WTC11 (cell line): Measurements from ENCODE around the gene TRIP10. TPM values are rescaled to one million over a fixed set of nuclear protein-coding genes. Genes with fewer than 3 reads are reported as not detected.
"Not testable (repeated sequence)": the region's sequence is repeated elsewhere in the genome, so short reads cannot be mapped to it uniquely, and the experiment has no call there.

Experiments used
- ATAC-seq: fragments of 200-7000 bp; cut with Tn5 transposase; 2 replicates; pipeline ENCODE4 v1.10.0; 2021; ENCODE audit warnings: mild to moderate bottlenecking, moderate library complexity
- CTCF ChIA-PET: fragments of 300-600 bp; sonication (Branson Sonifier 250); formaldehyde crosslinking; loops from one replicate; lab custom pipeline; 2021; ENCODE audit warnings: antibody characterized with exemption; lab: Charles Lee
- POLR2A ChIA-PET: fragments of 350-600 bp; sonication (Branson Sonifier 250); formaldehyde crosslinking; loops from one replicate; lab custom pipeline; 2021; ENCODE audit warnings: antibody characterized with exemption; lab: Charles Lee
- DNase-seq: peaks from one replicate; pipeline ENCODE4 v3.0.0; 2021; ENCODE audit warnings: low spot score
- H3K27ac Mint-ChIP-seq: 2 replicates; pipeline ENCODE4 v1.8.0; 2021; ENCODE audit warnings: mixed read lengths
- H3K27me3 Mint-ChIP-seq: 2 replicates; pipeline ENCODE4 v1.8.0; 2021; ENCODE audit warnings: low read depth, mild to moderate bottlenecking, moderate library complexity, mixed read lengths
- H3K36me3 Mint-ChIP-seq: 2 replicates; pipeline ENCODE4 v1.8.0; 2021; ENCODE audit warnings: mixed read lengths
- H3K4me1 Mint-ChIP-seq: 2 replicates; pipeline ENCODE4 v1.8.0; 2022; ENCODE audit warnings: mixed read lengths
- H3K4me3 Mint-ChIP-seq: 2 replicates; pipeline ENCODE4 v1.8.0; 2021; ENCODE audit warnings: mild to moderate bottlenecking, moderate library complexity, mixed read lengths
- H3K9me3 Mint-ChIP-seq: 2 replicates; pipeline ENCODE4 v1.8.0; 2021; ENCODE audit warnings: mixed read lengths
- ATF1 ChIP-seq: sonication (generic); formaldehyde crosslinking; IDR thresholded peaks from 2 replicates; pipeline ENCODE4 v1.8.1; 2023; ENCODE audit warnings: mild to moderate bottlenecking, moderate library complexity, missing genetic modification reagents
- CREB1 ChIP-seq: sonication (generic); formaldehyde crosslinking; IDR thresholded peaks from 2 replicates; pipeline ENCODE4 v1.8.0; 2023; ENCODE audit warnings: mild to moderate bottlenecking, missing genetic modification reagents
- FOXP1 ChIP-seq: sonication (generic); formaldehyde crosslinking; IDR thresholded peaks from 2 replicates; pipeline ENCODE4 v1.8.0; 2022; ENCODE audit warnings: missing genetic modification reagents, mild to moderate bottlenecking, moderate library complexity, borderline replicate concordance
- IRF2 ChIP-seq: sonication (generic); formaldehyde crosslinking; IDR thresholded peaks from 2 replicates; pipeline ENCODE4 v1.8.0; 2022; ENCODE audit warnings: low read depth, missing genetic modification reagents, borderline replicate concordance
- NFYB ChIP-seq: sonication (generic); formaldehyde crosslinking; conservative IDR thresholded peaks from 2 replicates; pipeline ENCODE4 v1.8.0; 2022; ENCODE audit warnings: low read depth, missing genetic modification reagents
- NR1H2 ChIP-seq: sonication (generic); formaldehyde crosslinking; IDR thresholded peaks from 2 replicates; pipeline ENCODE4 v1.9.0; 2021; ENCODE audit warnings: mild to moderate bottlenecking, moderate library complexity, missing genetic modification reagents
- NR3C1 ChIP-seq: sonication (generic); formaldehyde crosslinking; conservative IDR thresholded peaks from 2 replicates; pipeline ENCODE4 v1.8.1; 2023; ENCODE audit warnings: low read depth, mild to moderate bottlenecking, missing genetic modification reagents
- OVOL2 ChIP-seq: fragments of 250-450 bp; sonication (Bioruptor Pico); IDR thresholded peaks from 2 replicates; pipeline ENCODE4 v1.9.0; 2021; ENCODE audit warnings: mild to moderate bottlenecking, borderline replicate concordance
- SMAD3 ChIP-seq: sonication (generic); formaldehyde crosslinking; IDR thresholded peaks from 2 replicates; pipeline ENCODE4 v1.8.0; 2022; ENCODE audit warnings: missing genetic modification reagents, mild to moderate bottlenecking, borderline replicate concordance
- TCF7 ChIP-seq: sonication (generic); formaldehyde crosslinking; IDR thresholded peaks from 2 replicates; pipeline ENCODE4 v1.8.0; 2022; ENCODE audit warnings: mild to moderate bottlenecking, low read depth, missing genetic modification reagents, moderate library complexity
- TEAD1 ChIP-seq: sonication (generic); formaldehyde crosslinking; IDR thresholded peaks from 2 replicates; pipeline ENCODE4 v1.8.0; 2022; ENCODE audit warnings: mild to moderate bottlenecking, missing genetic modification reagents
- TEAD4 ChIP-seq: sonication (generic); formaldehyde crosslinking; IDR thresholded peaks from 2 replicates; pipeline ENCODE4 v1.8.0; 2022; ENCODE audit warnings: mild to moderate bottlenecking, missing genetic modification reagents
- TP53 ChIP-seq: sonication (generic); formaldehyde crosslinking; IDR thresholded peaks from 2 replicates; pipeline ENCODE4 v1.8.1; 2023; ENCODE audit warnings: mild to moderate bottlenecking, missing genetic modification reagents
- ZNF138 ChIP-seq: sonication (generic); formaldehyde crosslinking; conservative IDR thresholded peaks from 2 replicates; pipeline ENCODE4 v1.8.1; 2022; ENCODE audit warnings: mild to moderate bottlenecking, moderate library complexity, missing genetic modification reagents
- ZNF263 ChIP-seq: sonication (generic); formaldehyde crosslinking; IDR thresholded peaks from 2 replicates; pipeline ENCODE4 v1.8.1; 2022; ENCODE audit warnings: low read depth, mild to moderate bottlenecking, moderate library complexity, missing genetic modification reagents
- ZNF317 ChIP-seq: sonication (generic); formaldehyde crosslinking; IDR thresholded peaks from 2 replicates; pipeline ENCODE4 v1.8.1; 2023; ENCODE audit warnings: low read depth, mild to moderate bottlenecking, moderate library complexity, missing genetic modification reagents, borderline replicate concordance
- total RNA-seq: library from RNA; stranded (reverse); gene quantifications from 3 replicates; pipeline ENCODE4 v1.2.3, GENCODE V29; 2021
- TF ChIP-seq, protein P1 (sequence below): sonication (generic); formaldehyde crosslinking; IDR thresholded peaks from 2 replicates; pipeline ENCODE4 v1.8.0; 2022; ENCODE audit warnings: missing genetic modification reagents
- TF ChIP-seq, protein P2 (sequence below): fragments of 250-450 bp; sonication (Bioruptor Pico); IDR thresholded peaks from 2 replicates; pipeline ENCODE4 v1.9.0; 2021; ENCODE audit warnings: mild to moderate bottlenecking
- TF ChIP-seq, protein P3 (sequence below): sonication (generic); formaldehyde crosslinking; IDR thresholded peaks from 2 replicates; pipeline ENCODE4 v1.8.1; 2023; ENCODE audit warnings: mild to moderate bottlenecking, missing genetic modification reagents, moderate library complexity
- TF ChIP-seq, protein P4 (sequence below): sonication (generic); formaldehyde crosslinking; IDR thresholded peaks from 2 replicates; pipeline ENCODE4 v1.8.1; 2023; ENCODE audit warnings: mild to moderate bottlenecking, missing genetic modification reagents
- TF ChIP-seq, protein P5 (sequence below): sonication (generic); formaldehyde crosslinking; IDR thresholded peaks from 2 replicates; pipeline ENCODE4 v1.8.1; 2022; ENCODE audit warnings: low read depth, missing genetic modification reagents, borderline replicate concordance
- TF ChIP-seq, protein P6 (sequence below): sonication (generic); formaldehyde crosslinking; IDR thresholded peaks from 2 replicates; pipeline ENCODE4 v1.8.0; 2022; ENCODE audit warnings: mild to moderate bottlenecking, missing genetic modification reagents

TRIP10 gene
- total RNA-seq, 1 experiment from 2014 or later = 76.6 TPM

DNA sequence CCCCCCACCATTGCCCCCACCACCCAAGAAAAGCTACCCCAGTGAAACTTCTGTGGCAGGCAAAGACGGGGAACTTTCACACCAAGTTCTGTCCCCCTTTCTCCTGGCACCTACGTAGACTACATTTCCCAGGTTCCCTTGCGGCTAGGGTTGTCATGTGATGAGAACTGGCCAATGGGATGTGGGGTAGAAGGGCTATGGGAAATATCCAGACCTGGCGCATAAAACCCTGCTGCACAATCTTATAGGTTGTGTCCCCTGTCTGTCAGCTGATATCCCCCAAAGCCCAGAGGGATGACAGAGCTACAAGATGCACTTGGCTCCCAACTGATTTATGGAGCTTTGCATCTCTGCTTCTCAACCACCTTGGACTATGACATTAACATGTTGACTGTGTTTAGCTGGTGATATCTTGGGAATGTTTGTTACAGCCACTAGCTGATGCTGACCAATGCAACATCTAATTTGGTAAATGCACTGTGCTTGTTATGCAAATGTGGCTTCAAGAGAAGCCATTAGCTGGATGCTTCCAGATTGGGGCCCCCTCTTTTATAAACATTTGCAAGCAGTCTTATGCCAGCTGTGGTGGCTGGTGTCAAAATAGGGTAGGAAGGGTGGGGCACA lies 21.7 kb downstream of the TRIP10 start:
- Mint-ChIP-seq H3K4me1 (peaks cover 10% of the 10 kb centered on the region), H3K27ac (no peak overlapping the region), H3K9me3 (peaks cover 4% of the 10 kb centered on the region; the same call in 1 of the 2 replicates), H3K4me3 (no peak overlapping the region), H3K36me3 (peaks cover 19% of the 10 kb centered on the region), H3K27me3 (no peaks in the 10 kb centered on the region)
- ATAC-seq (no peak), DNase-seq (no peak)
- POLR2A ChIA-PET = interaction anchor here (0.5 to 1.7 kb wide), 2 partner anchors 23 to 847 kb away, joined by 3 to 5 read pairs; partner anchors contain the start of gene GPR108
- CTCF ChIA-PET = interaction anchor here (1.2 to 1.4 kb wide), 2 partner anchors 23 to 102 kb away, joined by 3 read pairs; no protein-coding TSS in a partner anchor
- TF ChIP-seq, protein P1, sequence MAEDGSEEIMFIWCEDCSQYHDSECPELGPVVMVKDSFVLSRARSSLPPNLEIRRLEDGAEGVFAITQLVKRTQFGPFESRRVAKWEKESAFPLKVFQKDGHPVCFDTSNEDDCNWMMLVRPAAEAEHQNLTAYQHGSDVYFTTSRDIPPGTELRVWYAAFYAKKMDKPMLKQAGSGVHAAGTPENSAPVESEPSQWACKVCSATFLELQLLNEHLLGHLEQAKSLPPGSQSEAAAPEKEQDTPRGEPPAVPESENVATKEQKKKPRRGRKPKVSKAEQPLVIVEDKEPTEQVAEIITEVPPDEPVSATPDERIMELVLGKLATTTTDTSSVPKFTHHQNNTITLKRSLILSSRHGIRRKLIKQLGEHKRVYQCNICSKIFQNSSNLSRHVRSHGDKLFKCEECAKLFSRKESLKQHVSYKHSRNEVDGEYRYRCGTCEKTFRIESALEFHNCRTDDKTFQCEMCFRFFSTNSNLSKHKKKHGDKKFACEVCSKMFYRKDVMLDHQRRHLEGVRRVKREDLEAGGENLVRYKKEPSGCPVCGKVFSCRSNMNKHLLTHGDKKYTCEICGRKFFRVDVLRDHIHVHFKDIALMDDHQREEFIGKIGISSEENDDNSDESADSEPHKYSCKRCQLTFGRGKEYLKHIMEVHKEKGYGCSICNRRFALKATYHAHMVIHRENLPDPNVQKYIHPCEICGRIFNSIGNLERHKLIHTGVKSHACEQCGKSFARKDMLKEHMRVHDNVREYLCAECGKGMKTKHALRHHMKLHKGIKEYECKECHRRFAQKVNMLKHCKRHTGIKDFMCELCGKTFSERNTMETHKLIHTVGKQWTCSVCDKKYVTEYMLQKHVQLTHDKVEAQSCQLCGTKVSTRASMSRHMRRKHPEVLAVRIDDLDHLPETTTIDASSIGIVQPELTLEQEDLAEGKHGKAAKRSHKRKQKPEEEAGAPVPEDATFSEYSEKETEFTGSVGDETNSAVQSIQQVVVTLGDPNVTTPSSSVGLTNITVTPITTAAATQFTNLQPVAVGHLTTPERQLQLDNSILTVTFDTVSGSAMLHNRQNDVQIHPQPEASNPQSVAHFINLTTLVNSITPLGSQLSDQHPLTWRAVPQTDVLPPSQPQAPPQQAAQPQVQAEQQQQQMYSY = no peak
- TF ChIP-seq IRF2 (CRISPR knock-in tag) = no peak
- TF ChIP-seq ATF1 (CRISPR knock-in tag) = no peak
- TF ChIP-seq, protein P2, sequence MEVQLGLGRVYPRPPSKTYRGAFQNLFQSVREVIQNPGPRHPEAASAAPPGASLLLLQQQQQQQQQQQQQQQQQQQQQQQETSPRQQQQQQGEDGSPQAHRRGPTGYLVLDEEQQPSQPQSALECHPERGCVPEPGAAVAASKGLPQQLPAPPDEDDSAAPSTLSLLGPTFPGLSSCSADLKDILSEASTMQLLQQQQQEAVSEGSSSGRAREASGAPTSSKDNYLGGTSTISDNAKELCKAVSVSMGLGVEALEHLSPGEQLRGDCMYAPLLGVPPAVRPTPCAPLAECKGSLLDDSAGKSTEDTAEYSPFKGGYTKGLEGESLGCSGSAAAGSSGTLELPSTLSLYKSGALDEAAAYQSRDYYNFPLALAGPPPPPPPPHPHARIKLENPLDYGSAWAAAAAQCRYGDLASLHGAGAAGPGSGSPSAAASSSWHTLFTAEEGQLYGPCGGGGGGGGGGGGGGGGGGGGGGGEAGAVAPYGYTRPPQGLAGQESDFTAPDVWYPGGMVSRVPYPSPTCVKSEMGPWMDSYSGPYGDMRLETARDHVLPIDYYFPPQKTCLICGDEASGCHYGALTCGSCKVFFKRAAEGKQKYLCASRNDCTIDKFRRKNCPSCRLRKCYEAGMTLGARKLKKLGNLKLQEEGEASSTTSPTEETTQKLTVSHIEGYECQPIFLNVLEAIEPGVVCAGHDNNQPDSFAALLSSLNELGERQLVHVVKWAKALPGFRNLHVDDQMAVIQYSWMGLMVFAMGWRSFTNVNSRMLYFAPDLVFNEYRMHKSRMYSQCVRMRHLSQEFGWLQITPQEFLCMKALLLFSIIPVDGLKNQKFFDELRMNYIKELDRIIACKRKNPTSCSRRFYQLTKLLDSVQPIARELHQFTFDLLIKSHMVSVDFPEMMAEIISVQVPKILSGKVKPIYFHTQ (CRISPR knock-in tag) = no peak
- no peak for TF ChIP-seq ZNF263 (CRISPR knock-in tag)
- TF ChIP-seq ZNF138 (CRISPR knock-in tag) = no peak
- no peak for TF ChIP-seq TP53 (CRISPR knock-in tag)
- TF ChIP-seq, protein P3, sequence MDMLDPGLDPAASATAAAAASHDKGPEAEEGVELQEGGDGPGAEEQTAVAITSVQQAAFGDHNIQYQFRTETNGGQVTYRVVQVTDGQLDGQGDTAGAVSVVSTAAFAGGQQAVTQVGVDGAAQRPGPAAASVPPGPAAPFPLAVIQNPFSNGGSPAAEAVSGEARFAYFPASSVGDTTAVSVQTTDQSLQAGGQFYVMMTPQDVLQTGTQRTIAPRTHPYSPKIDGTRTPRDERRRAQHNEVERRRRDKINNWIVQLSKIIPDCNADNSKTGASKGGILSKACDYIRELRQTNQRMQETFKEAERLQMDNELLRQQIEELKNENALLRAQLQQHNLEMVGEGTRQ (CRISPR knock-in tag) = peak; percentile 90
- no peak for TF ChIP-seq TEAD4 (CRISPR knock-in tag)
- no peak for TF ChIP-seq ZNF317
- TF ChIP-seq TEAD1 (CRISPR knock-in tag) = no peak
- TF ChIP-seq FOXP1 (CRISPR knock-in tag) = no peak
- no peak for TF ChIP-seq TCF7 (CRISPR knock-in tag)
- peak; percentile 53; the same call in 1 of the 2 replicates for TF ChIP-seq NFYB (CRISPR knock-in tag)
- TF ChIP-seq NR1H2 = no peak
- no peak for TF ChIP-seq SMAD3 (CRISPR knock-in tag)
- TF ChIP-seq CREB1 (CRISPR knock-in tag) = no peak
- TF ChIP-seq, protein P4, sequence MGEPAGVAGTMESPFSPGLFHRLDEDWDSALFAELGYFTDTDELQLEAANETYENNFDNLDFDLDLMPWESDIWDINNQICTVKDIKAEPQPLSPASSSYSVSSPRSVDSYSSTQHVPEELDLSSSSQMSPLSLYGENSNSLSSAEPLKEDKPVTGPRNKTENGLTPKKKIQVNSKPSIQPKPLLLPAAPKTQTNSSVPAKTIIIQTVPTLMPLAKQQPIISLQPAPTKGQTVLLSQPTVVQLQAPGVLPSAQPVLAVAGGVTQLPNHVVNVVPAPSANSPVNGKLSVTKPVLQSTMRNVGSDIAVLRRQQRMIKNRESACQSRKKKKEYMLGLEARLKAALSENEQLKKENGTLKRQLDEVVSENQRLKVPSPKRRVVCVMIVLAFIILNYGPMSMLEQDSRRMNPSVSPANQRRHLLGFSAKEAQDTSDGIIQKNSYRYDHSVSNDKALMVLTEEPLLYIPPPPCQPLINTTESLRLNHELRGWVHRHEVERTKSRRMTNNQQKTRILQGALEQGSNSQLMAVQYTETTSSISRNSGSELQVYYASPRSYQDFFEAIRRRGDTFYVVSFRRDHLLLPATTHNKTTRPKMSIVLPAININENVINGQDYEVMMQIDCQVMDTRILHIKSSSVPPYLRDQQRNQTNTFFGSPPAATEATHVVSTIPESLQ (CRISPR knock-in tag) = no peak
- TF ChIP-seq, protein P5, sequence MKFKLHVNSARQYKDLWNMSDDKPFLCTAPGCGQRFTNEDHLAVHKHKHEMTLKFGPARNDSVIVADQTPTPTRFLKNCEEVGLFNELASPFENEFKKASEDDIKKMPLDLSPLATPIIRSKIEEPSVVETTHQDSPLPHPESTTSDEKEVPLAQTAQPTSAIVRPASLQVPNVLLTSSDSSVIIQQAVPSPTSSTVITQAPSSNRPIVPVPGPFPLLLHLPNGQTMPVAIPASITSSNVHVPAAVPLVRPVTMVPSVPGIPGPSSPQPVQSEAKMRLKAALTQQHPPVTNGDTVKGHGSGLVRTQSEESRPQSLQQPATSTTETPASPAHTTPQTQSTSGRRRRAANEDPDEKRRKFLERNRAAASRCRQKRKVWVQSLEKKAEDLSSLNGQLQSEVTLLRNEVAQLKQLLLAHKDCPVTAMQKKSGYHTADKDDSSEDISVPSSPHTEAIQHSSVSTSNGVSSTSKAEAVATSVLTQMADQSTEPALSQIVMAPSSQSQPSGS (CRISPR knock-in tag) = no peak
- TF ChIP-seq, protein P6, sequence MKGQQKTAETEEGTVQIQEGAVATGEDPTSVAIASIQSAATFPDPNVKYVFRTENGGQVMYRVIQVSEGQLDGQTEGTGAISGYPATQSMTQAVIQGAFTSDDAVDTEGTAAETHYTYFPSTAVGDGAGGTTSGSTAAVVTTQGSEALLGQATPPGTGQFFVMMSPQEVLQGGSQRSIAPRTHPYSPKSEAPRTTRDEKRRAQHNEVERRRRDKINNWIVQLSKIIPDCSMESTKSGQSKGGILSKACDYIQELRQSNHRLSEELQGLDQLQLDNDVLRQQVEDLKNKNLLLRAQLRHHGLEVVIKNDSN = peak; percentile 87
- TF ChIP-seq OVOL2 = no peak
- TF ChIP-seq NR3C1 = no peak

DNA sequence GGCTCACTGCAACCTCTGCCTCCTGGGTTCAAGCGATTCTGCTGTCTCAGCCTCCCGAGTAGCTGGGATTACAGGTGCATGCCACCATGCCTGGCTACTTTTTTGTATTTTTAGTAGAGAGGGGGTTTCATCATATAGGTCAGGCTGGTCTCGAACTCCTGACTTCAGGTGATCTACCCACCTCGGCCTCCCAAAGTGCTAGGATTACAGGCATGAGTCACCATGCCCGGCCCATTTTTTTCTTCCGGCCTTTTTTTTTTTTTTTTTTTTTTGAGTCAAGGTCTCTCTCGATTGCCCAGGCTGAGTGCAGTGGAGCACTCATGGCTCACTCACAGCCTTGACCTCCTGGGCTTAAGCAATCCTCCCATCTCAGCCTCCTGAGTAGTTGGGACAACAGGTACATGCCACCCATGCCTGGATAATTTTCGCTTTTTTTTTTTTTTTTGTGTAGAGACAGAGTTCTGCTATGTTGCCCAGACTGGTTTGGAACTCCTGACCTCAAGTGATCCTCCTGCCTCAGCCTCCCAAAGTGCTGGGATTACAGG lies 22.8 kb downstream of the TRIP10 start:
- ATAC-seq, DNase-seq, H3K27me3 Mint-ChIP-seq, H3K27ac Mint-ChIP-seq, CTCF ChIA-PET, POLR2A ChIA-PET, H3K9me3 Mint-ChIP-seq, H3K4me3 Mint-ChIP-seq: not testable (repeated sequence)
- H3K36me3 Mint-ChIP-seq = peaks cover 19% of the 10 kb centered on the region
- peaks cover 17% of the 10 kb centered on the region for H3K4me1 Mint-ChIP-seq
